GM12873 (cell line): ENCODE measurements around the gene PITPNC1.

Experiments used
- TF ChIP-seq, protein P1 (sequence below): IDR thresholded peaks from 2 replicates; pipeline ENCODE4 v1.5.1; 2012; ENCODE audit warnings: low read depth, mild to moderate bottlenecking, moderate library complexity, low read length, control low read depth; ENCODE audit not compliant: insufficient read depth; ENCODE audit errors: missing control alignments

Gene PITPNC1

DNA sequence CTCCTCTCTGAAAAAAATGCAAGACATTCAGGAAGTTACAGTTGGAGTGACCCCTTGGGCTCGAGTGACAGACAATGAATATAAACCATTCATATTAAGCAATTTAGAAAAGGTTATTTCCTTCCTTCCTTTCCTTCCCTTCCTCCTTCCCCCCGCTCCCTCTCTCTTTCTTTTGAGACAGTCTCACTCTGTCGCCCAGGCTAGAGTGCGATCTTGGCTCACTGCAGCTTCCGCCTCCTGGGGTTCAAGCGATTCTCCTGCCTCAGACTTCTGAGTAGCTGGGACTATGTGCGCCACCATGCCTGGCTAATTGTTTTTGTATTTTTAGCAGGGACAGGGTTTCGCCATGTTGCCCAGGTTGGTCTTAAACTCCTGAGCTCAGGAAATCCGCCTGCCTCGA is 23.9 kb upstream of the PITPNC1 start:
- TF ChIP-seq, protein P1, sequence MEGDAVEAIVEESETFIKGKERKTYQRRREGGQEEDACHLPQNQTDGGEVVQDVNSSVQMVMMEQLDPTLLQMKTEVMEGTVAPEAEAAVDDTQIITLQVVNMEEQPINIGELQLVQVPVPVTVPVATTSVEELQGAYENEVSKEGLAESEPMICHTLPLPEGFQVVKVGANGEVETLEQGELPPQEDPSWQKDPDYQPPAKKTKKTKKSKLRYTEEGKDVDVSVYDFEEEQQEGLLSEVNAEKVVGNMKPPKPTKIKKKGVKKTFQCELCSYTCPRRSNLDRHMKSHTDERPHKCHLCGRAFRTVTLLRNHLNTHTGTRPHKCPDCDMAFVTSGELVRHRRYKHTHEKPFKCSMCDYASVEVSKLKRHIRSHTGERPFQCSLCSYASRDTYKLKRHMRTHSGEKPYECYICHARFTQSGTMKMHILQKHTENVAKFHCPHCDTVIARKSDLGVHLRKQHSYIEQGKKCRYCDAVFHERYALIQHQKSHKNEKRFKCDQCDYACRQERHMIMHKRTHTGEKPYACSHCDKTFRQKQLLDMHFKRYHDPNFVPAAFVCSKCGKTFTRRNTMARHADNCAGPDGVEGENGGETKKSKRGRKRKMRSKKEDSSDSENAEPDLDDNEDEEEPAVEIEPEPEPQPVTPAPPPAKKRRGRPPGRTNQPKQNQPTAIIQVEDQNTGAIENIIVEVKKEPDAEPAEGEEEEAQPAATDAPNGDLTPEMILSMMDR: no peak

DNA sequence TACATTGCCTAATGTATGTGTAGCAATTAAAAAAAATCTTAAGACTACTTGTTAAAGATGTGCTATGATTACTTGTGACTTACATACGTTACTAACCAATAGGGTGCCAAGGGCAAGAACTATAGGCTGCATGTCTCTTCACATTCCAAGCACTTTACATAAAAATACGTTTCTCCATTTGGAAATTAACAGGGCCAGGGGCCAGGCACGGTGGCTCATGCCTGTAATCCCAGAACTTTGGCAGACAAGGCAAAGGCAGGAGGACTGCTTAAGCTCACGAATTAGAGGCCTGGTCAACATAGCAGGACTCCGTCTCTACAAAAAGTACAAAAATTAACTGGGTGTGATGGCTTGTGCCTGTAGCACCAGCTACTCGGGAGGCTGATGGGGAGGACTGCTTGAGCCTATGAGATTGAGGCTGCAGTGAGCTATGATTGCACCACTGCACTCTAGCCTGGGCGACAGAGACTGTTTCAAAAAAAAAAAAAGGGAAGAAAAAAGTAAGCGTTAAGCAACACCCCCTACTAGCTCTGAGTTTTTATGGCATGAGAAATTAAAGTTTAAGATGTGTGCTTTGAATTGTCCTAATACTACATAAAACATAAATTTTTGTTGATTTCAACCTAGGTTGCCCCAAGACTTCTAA is 23.0 kb upstream of the PITPNC1 start:
- TF ChIP-seq, protein P1: no peak

DNA sequence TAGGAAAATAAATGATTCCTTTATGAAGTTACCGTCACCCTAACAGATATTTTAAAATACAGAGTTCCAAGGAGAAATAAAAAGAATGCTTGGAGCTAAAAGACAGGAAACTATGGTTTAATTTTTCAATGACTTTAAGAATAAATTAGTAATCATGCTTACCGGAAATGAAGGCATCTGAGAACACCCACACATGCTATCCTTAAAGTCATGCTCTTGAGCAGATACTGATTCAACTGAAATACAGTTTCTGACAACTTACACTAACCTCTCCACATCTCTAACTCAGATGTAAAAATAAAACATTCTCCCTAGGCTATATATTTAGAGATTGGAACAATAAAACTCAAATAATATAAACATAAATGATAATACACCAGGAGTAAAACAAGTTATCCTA is 18.5 kb upstream of the PITPNC1 start:
- TF ChIP-seq, protein P1: no peak

DNA sequence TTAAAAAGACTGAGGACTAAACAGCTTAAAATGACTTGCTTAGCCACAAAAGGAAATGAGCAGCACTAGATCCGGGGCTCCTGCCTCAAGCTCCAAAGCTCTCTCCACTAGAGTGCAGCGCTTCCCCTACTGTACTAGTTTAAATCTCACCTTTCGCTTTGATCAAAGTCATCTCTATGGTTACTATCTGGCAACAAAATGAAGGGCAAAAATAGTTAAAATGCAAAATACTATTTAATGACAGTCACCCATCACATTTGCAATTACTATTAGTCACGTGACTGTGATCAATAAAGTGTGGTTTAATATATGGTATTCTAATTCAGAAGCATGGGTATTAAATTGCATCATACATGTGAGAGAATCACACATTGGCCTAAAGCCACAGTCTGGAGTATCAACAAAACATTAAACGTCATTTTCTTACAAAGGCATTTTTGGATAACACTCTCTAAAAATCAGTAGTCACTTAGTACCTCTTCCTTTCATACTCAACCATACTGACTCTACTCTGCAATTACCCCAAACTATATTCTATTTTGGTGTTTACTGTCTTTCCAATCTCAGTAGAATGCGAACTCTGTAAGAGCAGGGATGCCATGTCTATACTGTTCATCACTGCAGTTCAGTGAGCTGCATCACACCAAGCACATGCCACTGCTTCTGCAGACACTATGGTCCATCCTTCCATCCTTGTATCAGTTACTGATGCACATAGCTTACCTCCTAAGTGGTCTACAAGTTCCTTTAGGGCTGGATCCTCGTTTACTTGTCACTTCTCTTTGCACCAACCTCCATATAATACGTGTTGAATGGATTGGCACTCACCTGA is 16.9 kb upstream of the PITPNC1 start:
- TF ChIP-seq, protein P1: peak; percentile 39

DNA sequence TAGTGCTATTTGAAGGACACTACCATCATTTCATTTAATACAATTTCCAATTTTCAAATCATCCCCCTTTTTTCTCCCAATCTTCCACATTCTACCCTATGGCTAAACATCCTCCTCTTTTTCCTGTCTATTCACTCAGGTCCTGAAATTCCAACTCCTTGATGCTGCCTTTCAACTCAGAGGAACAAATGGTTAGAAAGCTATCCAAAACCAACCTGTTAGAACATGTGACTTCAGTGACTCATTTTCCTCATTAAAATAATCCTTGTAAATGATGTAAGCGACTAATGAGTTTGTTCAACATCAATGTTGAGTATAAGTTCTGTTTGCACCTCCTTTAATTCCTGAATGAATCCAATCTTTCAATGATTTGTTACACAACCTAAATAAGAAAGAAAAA is 16.2 kb upstream of the PITPNC1 start:
- TF ChIP-seq, protein P1: no peak

DNA sequence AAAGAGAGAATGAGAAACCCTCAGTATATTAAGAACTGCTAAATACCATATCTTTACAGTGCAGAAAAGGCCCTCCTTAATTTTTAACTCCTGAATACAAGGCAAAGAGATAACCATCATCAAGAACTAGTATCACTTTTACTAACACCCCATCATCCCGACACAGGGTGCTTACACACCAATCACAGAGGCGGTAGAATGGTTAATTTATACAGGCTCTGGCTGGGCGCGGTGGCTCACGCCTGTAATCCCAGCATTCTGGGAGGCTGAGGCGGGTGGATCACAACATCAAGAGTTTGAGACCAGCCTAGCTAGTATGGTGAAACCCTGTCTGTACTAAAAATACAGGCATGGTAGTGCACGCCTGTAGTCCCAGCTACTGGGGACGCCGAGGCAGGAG is 14.9 kb upstream of the PITPNC1 start:
- TF ChIP-seq, protein P1: no peak

DNA sequence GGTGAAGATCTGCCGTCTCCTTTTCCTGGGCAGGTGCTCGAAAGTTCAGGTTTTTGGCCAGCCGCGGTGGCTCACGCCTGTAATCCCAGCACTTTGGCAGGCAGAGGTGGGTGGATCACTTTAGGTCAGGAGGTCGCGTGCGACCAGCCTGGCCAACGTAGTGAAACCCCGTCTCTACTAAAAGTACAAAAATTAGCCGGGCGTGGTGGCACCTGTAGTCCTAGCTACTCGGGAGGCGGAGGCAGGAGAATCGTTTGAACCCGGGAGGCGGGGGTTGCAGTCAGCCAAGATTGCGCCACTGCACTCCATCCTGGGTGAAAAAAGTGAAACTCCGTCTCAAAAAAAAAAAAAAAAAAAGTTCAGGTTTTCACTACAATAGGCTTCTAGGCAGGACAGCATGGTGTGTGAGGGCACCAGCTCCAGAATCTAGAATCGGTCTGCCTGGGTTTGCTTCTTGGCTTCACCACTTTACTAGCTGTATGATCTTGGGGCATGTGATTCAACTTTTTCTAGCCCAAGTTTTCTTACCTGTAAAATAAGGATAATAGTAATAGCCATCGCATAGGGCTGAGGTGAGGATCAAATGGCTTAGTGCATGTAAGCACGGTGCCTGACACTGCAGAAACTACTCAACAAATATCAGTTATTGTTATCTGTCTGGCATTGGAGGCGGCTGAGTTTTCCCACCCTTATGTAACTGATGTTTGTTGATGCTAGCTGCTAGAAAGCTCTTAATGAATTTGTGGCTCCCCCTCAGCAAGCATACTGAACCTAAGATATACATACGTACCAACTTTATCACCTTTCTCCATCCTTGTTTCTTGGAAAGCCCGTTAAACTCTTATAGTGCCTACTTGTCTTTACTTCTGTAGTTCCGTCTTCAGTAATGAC is 12.0 kb upstream of the PITPNC1 start:
- TF ChIP-seq, protein P1: no peak
